ENCODE data around the gene NRG2. TPM values are rescaled to one million over a fixed set of nuclear protein-coding genes. Genes with fewer than 3 reads are reported as not detected.

The NRG2 gene
- total RNA-seq, 4 donors from 2014 or later, result 4.1 to 13.2 (median 7.0) TPM

DNA sequence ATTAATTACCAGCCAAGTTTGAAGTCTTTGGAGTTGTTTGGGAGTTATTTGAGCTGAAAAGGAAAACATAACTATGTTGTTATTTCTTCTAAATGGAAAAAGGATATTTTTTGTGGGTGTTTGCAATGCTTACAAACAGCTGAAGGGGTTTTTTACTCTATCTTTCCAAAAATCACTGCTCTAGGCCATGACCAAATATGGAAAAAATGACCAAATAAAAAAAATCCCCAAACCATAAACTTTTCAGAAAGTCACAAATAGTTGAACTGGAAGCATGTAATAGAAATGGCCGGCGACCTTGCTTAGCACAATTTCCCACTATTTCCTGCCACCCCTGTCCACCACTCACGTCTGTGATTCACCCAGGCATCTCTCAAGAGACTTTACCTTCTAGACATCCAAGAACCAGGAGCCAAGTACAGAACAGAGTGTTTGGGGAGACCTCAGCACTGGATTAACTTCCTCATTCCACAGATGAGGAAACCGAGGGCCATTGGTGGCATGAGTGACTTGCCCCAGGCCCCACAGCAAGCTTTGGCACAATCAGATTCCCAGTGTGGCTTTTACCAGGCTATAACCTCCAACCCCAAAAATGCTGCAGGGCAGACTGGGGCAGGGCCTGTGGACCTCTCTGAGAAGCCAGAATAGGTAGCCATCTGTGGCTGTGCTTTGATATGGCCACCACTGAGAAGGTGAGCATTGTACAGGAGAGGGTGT, 84.5 kb downstream of the NRG2 start:
- TF ChIP-seq, protein P1, sequence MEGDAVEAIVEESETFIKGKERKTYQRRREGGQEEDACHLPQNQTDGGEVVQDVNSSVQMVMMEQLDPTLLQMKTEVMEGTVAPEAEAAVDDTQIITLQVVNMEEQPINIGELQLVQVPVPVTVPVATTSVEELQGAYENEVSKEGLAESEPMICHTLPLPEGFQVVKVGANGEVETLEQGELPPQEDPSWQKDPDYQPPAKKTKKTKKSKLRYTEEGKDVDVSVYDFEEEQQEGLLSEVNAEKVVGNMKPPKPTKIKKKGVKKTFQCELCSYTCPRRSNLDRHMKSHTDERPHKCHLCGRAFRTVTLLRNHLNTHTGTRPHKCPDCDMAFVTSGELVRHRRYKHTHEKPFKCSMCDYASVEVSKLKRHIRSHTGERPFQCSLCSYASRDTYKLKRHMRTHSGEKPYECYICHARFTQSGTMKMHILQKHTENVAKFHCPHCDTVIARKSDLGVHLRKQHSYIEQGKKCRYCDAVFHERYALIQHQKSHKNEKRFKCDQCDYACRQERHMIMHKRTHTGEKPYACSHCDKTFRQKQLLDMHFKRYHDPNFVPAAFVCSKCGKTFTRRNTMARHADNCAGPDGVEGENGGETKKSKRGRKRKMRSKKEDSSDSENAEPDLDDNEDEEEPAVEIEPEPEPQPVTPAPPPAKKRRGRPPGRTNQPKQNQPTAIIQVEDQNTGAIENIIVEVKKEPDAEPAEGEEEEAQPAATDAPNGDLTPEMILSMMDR (IDR thresholded peaks at IDR 0.05; ENCODE audit: low read depth), result no peak

DNA sequence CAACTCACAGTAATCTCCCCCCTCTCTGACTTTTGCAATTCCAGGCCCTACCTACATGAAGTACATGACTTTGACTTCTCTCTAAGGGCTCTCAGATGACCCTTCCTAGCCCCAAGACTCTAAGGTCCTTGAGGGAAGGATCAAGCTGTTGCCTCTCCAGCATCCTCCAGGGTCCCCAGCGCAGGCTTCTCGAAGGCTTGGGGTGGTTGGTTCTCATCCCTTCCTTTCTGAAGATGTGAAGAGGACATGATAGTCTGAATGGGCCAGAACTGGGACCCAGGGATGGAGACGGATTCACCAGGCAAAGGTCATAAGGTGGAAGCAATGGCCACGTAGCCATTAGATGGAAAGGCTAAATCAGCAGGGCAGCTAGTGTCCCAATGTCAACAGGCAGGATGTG, 86.8 kb downstream of the NRG2 start:
- TF ChIP-seq, protein P1 (IDR thresholded peaks at IDR 0.05; ENCODE audit: low read depth), result no peak

DNA sequence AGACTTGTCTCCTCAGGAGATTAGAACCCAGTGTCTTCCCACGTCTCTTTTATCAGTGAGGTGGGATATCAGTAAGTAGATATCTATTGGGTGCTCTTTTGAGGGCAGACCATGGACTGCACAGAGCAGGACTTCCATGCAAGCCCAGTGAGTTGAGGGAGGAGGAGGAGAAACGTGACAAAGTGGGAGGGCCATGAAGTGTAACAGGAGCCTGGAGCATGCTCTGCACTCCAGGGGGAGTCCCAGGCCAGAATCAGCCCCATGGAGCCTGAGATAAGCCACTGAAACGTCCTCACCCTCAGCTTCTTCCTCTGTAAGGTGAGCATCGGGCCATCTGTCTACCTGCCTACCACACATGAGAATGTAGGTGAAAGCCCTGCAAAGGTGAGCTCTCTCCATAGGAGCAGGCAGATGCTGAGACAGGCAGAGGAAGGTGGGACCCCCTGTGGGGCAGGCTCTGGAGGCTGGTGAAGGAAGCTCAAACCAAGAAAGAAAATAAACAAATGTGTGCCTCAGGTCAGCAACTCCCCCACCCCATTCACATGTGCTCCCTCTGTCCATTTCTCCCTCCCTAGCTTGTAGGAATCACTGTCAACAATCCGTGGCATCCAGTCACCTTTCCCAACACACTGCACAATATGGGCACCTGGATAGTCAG, 87.4 kb downstream of the NRG2 start:
- TF ChIP-seq, protein P1 (IDR thresholded peaks at IDR 0.05; ENCODE audit: low read depth), result no peak

DNA sequence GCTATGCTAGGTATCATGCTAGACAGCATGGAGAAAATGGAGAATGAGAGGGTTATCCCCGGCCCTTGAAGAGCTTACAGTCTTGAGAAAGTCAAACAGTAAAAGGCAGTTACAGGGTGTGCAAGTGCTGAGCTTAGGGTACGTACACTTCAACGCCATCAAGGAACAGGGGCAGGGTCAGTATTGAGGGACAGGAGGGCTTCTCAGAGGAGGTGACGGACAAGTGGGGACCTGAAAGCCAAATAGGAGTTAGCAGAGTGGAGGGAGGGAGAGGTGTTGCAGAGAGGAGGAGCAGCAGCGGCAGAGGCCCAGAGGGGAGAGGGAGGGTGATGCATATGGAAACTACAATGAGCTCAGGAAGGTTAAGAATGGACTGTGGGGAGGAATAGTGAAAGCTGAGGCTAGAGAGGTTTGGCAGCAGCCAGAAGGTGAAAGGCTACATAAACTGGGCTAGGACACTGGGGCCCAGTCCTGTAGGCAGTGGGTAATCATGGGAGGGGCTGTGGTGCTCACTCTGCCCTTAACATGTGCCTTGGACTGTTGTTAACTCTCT, 88.0 kb downstream of the NRG2 start:
- TF ChIP-seq, protein P1 (IDR thresholded peaks at IDR 0.05; ENCODE audit: low read depth), result no peak

DNA sequence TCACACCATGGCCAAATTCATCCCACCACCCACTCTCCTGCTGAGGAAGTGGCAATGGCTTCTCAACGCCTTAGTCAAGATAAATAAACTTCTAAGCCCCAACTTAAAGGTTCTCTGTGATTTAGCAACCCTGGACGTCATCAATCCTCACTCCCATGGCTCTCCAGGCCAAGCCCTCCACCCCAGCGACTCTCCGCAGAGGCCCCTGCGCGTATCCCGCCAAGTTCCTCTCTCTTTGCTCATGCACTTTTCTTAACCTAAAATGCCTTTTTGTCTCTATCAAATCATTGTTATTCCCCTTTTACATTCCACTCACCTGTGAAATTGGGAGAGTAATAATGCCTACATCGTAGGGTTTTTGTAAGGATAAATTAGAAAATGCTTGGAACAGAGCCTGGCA, 88.6 kb downstream of the NRG2 start:
- TF ChIP-seq, protein P1 (IDR thresholded peaks at IDR 0.05; ENCODE audit: low read depth), result no peak

DNA sequence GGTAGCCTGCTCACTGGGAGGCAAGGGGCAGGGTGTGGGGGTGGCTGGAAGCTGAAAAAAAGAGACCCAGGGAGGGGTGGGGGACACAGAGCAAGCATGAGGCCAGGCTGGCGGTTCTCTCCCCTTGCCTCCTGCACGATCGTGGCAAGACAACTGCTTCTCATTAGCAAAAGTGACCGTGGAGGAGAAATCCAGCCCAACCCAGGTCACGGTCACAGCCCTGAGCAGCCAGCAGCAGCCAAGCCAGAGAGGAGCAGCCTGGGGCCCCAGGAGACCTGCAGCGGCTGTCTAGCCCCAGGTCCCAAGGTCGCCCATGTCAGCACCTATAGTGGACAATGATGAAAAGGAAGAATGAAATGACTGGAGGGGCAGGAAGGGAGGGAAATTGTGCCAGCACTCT, 89.1 kb downstream of the NRG2 start:
- TF ChIP-seq, protein P1 (IDR thresholded peaks at IDR 0.05; ENCODE audit: low read depth), result no peak

DNA sequence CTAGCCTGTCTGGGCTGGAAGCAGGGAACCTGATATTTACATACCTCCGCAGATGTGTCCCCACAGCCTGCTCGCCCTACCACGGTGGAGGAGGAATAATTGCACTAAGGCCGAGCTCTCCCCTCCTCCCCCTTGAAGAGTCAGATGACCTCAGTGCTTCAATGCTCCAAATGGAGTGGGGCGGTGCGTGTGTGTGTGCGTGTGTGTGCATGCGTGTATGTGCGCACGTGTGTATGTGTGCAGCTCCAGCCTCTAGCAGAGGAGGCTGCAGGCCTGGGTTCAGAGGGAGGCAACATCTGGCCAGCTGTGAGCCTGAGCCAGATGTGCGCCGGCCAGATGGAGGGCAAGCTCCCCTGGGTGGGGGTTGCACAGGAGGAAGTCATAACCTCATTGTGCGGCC, 90.5 kb downstream of the NRG2 start:
- TF ChIP-seq, protein P1 (IDR thresholded peaks at IDR 0.05; ENCODE audit: low read depth), result no peak
